G401 (cell line): ENCODE results near the gene IL9. TPM values are rescaled to one million over a fixed set of nuclear protein-coding genes. Genes with fewer than 3 reads are reported as not detected.

Experiments used
- DNase-seq: peaks from one replicate; pipeline ENCODE4 v3.0.0-alpha.2; 2015; ENCODE audit warnings: low spot score
- in situ Hi-C: cut with HindIII; loops from 2 replicates; pipeline ENCODE4 v1.10.0; 2016; ENCODE audit warnings: low sequenced_read_pairs, mixed read lengths
- total RNA-seq: library from RNA; depleted of rRNA; stranded (reverse); fragments of >200 nt; shearing (Covaris generic); gene quantifications from 2 replicates; pipeline ENCODE4 v1.2.3, GENCODE V29; 2014; rRNA removed

IL9 gene
- total RNA-seq: not detected in 2 replicates

GRCh38 chr5:135895474-135896006, at the start of gene IL9:
TSS of gene IL9 (minus strand) at chr5:135895841. CDS start at chr5:135895816, 25 bp downstream.
- DNase-seq: no peak
- in situ Hi-C loops: no loop called here

DNA sequence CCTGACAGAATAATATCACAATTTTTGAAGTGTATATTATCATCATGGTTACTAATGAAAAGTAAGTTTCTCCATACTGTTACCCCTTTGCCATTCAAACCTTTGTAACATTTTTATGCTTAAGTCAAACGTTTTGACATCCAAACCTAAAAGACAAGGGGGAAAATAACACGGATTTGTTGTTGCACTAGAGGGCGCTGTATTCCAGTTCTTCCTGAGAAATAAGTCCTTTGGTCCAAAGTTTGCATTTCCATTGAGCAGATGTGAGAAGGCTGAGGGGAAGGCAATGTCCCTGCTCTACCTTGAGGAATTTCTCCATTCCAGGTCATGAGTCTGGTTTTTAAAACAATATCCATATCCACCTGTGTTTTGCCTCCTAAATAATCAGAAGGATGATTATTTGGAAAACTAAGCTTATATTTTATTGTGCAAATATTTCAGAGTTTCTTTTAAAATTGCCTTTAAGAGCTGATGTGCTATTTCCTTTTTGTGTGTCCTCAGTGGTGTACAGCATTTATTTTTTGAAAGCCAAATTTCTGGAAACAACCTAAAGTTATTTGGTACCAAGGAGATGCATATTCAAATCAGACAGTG, 49.4 kb upstream of the IL9 start:
- in situ Hi-C loops: no loop called here

DNA sequence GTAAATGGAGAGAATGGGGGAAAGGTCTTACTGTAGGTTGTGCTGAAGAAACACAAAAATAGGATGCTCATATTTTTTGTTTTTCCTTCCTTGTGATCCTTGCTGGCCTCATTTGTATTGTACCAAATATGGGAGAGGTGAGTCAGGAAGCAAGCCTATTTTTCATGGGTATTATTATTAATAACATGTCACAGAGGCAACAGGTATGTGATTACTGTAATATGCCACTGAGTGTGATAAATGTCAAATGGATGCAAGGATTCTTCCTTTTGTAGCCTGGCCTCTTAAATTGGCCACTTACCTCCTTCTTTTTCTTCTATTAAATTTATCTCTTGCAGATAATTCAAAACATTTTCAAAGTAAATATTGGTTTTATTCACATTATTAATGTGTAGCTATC, 48.9 kb upstream of the IL9 start:
- in situ Hi-C loops: no loop called here
- DNase-seq: no peak

More for the DNA sequence above, 49.4 kb upstream of the IL9 start:
- DNase-seq: peak; percentile 73

GRCh38 chr5:135942202-135942771, 46.6 kb upstream of the IL9 start:
- in situ Hi-C loops: no loop called here
- peak; percentile 13 for DNase-seq

- no peak for DNase-seq
- in situ Hi-C loops: no loop called here
Observed at GRCh38 chr5:135941711-135942110, 46.1 kb upstream of the IL9 start.

- DNase-seq: no peak
- in situ Hi-C loops: no loop called here
Observed at GRCh38 chr5:135937245-135937911, 41.7 kb upstream of the IL9 start.

DNA sequence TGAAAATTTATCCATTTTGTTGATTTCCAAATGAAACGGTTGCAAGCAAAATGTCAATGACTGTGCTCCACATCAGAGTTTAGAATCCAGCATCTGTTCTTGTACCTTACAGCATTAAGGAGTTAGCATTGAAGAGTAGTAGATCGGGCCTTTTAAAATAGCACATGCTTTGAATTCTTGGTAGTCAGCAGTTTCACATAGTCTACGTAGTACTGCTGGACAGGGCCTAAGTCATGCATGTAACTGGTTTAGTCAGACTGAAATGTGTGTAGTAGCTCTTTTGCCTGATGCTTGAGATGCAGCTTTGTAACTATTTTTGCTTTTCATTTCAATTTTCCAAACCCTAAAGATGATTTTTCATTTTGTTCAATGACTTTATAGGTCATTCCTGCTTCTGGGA, 39.3 kb upstream of the IL9 start:
- no peak for DNase-seq
- in situ Hi-C loops: no loop called here

- in situ Hi-C loops: no loop called here
- DNase-seq: no peak
Observed at GRCh38 chr5:135930949-135931295, 35.3 kb upstream of the IL9 start.

- in situ Hi-C loops: no loop called here
- no peak for DNase-seq
Observed at GRCh38 chr5:135930029-135930948, 34.6 kb upstream of the IL9 start.

DNA sequence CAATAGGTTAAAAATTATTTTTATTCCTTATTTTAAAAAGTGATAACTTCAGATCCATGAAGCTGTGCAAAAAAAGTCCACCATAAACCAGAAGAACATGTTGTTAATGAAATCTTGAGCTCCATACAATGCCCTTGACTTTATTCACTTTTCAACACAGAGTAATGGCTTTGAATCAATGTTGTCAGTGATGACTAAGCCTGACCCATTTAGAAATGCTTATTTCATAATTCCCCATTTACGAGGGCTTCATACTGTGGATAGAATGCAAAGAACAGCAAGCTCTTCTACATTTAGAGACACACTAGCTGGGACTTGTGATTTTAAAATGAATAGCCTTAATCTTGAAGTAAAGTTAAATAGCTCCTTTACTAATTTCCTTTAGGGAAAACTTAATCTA, 25.7 kb upstream of the IL9 start:
- DNase-seq: no peak
- in situ Hi-C loops: no loop called here

DNA sequence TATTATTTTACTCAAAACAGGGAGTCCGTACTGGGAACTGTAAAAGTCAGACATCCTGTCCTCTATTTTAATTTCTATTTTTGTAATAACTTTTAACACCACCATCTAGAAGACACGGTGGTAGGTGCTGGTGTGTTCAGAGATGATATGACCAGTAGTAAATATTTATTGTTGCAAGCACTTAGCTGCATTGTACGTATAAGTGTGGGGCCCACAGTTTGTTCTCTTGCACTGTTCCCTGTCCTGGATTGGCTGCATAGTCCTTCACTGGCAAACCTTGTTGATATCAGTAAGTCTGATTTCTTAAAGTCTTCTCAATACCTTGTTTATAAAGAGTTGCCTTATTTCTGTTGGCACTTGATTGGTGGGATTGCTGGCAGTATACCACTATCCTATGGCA, 24.6 kb upstream of the IL9 start:
- in situ Hi-C loops: no loop called here
- no peak for DNase-seq

GRCh38 chr5:135916638-135917263, 21.1 kb upstream of the IL9 start:
- in situ Hi-C loops: no loop called here
- DNase-seq: no peak

- DNase-seq: no peak
- in situ Hi-C loops: no loop called here
Observed at GRCh38 chr5:135915466-135916001, 19.9 kb upstream of the IL9 start.

GRCh38 chr5:135913713-135914626, 18.3 kb upstream of the IL9 start:
- no peak for DNase-seq
- in situ Hi-C loops: no loop called here

GRCh38 chr5:135905144-135905543, 9.5 kb upstream of the IL9 start:
- in situ Hi-C loops: no loop called here
- no peak for DNase-seq

GRCh38 chr5:135901633-135902032, 6.0 kb upstream of the IL9 start:
- DNase-seq: no peak
- in situ Hi-C loops: no loop called here

DNA sequence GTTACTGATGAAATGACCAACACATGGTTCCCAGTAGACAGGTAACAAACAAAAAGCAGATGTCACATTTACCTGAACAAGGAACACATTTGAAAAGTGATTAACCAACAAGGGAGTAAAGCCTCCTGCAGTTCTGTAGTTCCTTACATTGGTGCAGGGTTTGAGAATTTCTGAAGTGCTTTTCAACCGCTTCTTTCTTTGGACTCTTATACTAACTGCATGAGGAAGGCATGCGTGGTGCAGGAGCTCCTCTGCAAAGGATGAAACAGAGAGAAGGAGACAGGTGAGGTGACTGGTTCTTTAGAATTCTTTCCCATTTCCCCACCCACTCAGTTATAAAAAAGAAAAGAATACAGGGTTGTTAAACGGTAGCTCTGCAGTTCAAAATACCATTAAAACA, 4.6 kb upstream of the IL9 start:
- in situ Hi-C loops: no loop called here
- DNase-seq: no peak

DNA sequence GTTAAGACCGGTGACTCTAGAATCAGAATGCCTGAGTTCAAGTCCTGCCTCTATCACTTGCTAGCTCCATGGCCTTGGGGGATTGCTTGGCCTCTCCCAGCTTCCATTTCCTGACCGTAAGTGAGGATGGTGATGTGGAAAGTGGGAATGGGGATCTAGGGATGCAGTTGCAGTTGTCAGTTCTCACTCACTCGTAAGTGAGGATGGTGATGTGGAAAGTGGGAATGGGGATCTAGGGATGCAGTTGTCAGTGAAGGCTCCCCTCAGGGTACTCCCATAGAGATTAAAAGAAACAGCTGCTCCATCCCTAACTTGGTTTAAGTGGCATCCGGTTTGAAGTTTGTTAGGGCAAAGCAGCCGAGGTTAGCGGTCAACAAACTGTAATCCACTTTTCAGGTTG, 3.0 kb upstream of the IL9 start:
- DNase-seq: no peak
- in situ Hi-C loops: no loop called here
